HG03135 (cell line): ENCODE data around the gene SCN4A.
"Not testable (repeated sequence)": the region's sequence is repeated elsewhere in the genome, so short reads cannot be mapped to it uniquely, and the experiment has no call there.

ENCODE experiments used
- ATAC-seq: cut with Tn5 transposase; IDR thresholded peaks from one replicate; pipeline ENCODE4 v1.9.1; 2021; ENCODE audit warnings: mild to moderate bottlenecking, moderate library complexity; ENCODE audit not compliant: unreplicated experiment

SCN4A gene

DNA sequence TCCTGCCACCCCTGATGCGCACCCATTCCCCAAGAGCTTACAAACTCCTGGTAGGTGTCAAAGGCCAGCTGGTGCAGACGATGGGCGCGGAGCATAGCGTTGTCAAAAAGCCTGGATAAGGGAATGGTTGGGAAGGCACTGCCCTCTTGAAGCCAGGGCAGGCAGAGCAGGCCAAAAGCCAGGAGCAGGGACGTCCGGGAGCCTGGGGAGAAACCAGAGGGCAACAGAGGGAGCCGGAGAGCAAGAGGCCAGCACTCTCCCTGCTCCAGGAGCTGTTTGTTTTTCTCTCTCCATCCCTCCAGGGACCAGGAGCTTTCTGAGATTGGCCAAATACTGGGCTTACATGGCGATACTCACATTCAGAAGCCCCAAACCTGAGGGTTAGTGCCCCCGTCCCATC is 54.4 kb downstream of the SCN4A start:
- no peak for ATAC-seq

- ATAC-seq: no peak
These were observed 55.1 kb downstream of the SCN4A start for GRCh38 chr17:63917646-63918045.

DNA sequence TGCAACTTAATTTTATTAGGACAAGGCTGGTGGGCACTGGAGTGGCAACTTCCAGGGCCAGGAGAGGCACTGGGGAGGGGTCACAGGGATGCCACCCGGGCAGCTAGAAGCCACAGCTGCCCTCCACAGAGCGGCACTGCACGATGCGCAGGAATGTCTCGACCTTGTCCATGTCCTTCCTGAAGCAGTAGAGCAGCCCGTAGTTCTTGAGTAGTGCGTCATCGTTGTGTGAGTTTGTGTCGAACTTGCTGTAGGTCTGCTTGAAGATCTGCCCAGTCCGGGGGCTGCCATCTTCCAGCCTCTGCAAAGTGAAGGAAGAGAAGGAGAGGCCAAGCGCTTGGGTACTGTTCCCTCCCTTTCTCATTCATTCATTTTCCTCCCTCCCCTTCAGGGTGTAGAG is 55.5 kb downstream of the SCN4A start:
- not testable (repeated sequence) for ATAC-seq

DNA sequence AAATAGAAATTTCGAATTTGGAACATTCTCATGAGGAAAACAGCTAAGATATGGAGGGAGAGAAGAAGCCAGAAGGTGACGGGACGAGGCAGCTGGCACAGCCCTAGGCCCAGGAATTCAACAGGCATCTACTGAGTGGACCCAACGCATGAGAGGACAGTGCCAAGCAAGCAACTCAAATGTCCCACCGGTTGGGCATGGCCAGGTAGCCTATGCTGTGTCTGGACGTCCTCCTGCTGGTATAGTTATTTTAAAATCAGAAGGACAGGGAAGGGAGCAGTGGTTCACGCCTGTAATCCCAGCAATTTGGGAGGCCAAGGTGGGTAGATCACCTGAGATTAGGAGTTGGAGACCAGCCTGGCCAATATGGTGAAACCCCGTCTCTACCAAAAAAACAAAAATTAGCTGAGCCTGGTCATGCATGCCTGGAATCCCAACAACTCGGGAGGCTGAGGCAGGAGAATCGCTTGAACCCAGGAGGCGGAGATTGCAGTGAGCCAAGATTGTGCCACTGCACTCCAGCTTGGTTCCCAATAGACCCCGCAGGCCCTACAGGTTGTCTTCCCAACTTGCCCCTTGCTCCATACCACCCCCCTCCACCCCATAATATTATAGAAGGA is 56.0 kb downstream of the SCN4A start:
- no peak for ATAC-seq

GRCh38 chr17:63915753-63916152 is 57.0 kb downstream of the SCN4A start:
- not testable (repeated sequence) for ATAC-seq

- no peak for ATAC-seq
These were observed 58.2 kb downstream of the SCN4A start for GRCh38 chr17:63914471-63914870.

- ATAC-seq: no peak
These were observed 61.0 kb downstream of the SCN4A start for GRCh38 chr17:63911657-63912100.

- ATAC-seq: no peak
These were observed 61.6 kb downstream of the SCN4A start, which contains the start of gene CSHL1 for GRCh38 chr17:63911041-63911635. Gene CSHL1, minus strand, starts transcription at chr17:63911258. Its CDS starts 62 bp downstream, at chr17:63911196.

GRCh38 chr17:63910096-63910495 is 62.6 kb downstream of the SCN4A start:
- ATAC-seq: no peak

GRCh38 chr17:63909586-63909985 is 63.1 kb downstream of the SCN4A start:
- ATAC-seq: not testable (repeated sequence)

- ATAC-seq: not testable (repeated sequence)
These were observed 65.4 kb downstream of the SCN4A start for GRCh38 chr17:63907161-63907778.

DNA sequence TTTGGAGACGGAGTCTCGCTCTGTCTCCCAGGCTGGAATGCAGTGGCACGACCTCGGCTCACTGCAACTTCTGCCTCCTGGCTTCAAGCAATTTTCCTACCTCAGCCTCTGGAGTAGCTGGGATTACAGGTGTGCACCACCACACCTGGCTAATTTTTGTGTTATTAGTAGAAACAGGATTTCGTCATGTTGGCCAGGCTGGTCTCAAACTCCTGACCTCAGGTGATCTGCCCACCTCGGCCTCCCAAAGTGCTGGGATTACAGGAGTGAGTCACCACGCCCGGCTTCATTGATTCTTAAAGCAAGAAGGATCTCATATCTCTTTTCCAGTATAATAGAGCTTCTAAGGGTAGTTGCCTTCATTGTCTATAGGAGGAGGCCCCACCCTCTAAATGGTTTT is 67.9 kb downstream of the SCN4A start:
- not testable (repeated sequence) for ATAC-seq

DNA sequence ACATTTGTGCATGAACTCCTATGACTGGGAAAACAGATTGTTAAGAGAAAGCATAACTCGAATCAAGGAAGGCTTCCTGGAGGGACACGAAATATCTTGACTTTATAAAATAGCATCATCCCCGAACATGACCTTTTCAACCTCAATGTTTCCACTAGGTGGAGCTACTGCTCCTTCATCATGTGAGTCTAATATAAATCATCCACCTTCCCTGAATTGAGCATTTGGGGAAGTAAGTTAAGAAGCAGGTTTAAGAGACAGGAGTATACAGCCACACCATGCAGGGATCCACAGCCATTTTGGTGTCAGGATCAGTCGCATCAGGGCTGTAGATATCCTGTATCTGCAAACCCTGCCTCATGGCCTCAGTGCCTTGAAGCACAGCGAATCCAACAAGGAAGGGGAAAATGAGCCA is 68.9 kb downstream of the SCN4A start:
- not testable (repeated sequence) for ATAC-seq

GRCh38 chr17:63901971-63902370 is 70.7 kb downstream of the SCN4A start:
- not testable (repeated sequence) for ATAC-seq

DNA sequence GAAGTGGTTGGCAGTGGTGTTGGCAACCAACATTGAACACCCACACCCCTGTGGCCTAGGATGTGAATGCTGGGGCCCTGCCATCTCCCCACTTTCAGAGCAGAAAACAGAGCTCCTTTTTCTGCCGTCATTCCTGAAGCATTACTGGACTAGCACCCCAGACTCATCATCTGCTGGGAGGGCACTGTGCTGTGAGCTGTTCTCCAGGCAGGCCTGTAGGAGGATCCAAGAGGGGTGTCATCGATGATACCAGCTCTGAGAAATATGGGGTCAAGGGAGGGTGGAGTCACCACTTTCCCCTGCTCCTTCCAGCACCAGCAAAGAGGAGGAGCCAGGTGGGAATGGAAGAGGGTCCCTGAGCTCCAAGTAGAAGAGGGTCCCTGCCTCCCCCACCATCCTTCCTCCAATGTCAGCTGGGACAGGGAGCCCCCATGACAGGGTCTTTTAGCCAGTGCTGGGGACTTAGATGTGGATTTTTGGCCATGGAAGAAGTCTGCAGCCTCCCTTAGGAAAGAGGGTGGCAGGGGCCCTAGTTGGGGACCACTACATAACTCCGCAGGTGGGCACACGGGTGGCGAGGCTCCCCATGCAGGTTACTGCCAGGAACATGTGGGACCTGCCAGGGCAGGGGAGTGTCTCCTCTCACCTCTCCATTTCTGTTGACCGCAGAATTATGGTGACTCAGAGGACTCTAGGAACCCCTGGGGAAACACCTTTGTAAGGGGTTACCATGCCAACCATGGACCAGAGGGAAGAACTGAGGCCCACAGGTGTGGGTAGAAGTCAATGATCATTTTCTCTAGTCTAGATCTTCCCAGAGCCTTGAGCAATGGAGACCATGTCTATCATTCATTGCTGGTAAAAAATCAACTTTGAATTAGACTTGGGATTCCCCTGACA is 73.6 kb downstream of the SCN4A start:
- not testable (repeated sequence) for ATAC-seq

DNA sequence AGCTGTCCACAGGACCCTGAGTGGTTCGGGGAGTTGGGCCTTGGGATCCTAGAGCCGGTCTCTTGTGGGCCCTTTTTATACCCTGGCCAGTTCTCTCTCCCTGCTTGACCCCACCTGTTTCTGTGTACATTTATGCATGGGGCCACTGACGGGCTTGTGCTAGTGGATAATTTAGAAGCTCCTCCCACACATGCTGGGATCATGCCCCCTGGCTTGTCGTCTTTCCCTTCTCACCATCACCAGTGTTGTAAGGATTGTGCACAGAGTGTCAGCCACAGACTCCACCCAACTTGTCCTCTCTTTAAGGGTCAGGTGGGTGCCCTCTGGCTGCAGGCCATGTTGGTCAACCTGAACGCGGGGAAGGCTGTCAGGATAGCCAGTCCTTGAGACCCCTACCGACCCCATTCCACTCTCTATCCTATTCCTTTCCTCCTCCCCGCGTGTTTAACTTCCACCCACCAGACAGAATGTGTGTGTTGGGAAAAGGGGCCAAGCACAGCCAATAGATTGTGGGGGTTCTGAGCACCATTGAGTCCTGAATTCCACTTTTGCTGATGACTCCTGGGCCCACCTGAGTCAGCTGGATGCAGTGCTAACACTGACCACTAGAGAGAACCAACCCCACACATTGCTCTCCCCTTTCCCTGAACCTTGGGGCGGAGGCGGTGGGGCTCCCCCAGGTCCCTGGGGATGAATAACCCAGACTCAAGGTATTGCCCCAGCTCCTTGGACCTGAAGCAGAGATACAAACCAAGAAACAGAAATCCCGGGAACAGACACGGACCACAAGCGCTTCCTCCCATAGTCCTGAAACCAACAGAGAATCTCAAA is 76.0 kb downstream of the SCN4A start, which contains the start of gene CSH1:
TSS of gene CSH1 (minus strand) at position 51 of the 831 bp plus-strand sequence. CDS start 63 bp downstream, outside the sequence.
- not testable (repeated sequence) for ATAC-seq

- not testable (repeated sequence) for ATAC-seq
These were observed 77.9 kb downstream of the SCN4A start for GRCh38 chr17:63894821-63895220.

DNA sequence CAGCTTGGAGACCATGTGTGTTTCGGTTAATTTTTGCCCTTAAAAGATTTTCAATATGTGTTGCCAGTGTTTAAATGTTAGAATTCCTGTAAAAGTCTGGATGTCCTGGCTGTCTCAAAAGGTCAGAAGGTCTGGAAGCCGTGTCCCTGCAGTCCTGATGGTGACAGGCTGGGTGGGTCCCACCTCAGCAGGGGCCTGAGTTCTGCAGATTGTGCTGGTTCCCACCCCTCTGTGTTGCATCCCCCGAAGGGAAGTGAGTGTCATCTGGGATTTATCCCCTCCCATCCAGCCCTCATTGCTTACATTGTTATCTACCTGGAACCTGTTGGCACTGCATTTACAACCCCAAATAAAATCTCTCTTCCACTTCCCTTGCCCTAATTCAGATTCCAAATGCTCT is 78.7 kb downstream of the SCN4A start:
- ATAC-seq: not testable (repeated sequence)

- not testable (repeated sequence) for ATAC-seq
These were observed 80.2 kb downstream of the SCN4A start for GRCh38 chr17:63892316-63893037.
